GM18508 (cell line): ENCODE measurements around the gene SF3B3.
"Not testable (repeated sequence)": the region's sequence is repeated elsewhere in the genome, so short reads cannot be mapped to it uniquely, and the experiment has no call there.

Experiments used
- ATAC-seq: cut with Tn5 transposase; IDR thresholded peaks from one replicate; pipeline ENCODE4 v1.9.1; 2021; ENCODE audit warnings: moderate number of reproducible peaks; ENCODE audit not compliant: insufficient read depth, unreplicated experiment

Gene SF3B3

DNA sequence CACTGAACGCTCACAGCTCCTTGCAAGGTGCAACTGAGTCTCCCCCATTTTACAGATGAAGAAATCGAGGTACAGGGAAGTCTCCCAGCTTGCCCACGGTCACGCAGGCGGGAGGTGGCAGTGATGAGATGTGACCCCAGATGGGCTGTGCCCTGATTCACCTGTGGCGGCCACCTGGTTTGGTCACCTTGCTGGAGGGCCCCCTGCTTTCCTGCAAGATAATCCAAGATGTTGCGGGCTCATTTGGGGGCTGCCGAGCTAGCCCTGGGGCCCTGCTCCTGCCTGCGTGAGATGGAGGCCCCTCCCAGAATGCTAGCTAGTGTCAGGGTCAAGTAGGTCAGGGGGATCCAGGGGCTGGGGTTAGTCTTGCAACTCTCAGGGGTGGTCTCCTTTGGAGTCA is 63.1 kb downstream of the SF3B3 start:
- ATAC-seq = no peak

DNA sequence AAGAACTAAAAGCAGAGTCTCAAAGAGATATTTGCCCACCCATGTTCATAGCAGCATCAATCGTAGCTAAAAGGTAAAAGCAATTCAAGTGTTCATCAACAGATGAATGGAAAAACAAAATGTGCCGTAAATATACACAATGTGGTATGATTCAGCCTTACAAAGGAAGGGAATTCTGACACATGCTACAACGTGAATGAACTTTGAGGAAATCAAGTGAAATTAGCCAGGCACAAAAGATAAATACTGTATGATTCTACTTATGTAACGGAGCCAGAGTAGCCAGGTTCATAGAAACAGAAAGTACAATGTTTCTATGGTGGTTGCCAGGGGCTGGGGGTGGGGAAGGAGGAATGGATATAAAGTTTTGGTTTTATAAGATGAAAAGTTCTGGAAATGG is 64.9 kb downstream of the SF3B3 start:
- ATAC-seq = no peak

DNA sequence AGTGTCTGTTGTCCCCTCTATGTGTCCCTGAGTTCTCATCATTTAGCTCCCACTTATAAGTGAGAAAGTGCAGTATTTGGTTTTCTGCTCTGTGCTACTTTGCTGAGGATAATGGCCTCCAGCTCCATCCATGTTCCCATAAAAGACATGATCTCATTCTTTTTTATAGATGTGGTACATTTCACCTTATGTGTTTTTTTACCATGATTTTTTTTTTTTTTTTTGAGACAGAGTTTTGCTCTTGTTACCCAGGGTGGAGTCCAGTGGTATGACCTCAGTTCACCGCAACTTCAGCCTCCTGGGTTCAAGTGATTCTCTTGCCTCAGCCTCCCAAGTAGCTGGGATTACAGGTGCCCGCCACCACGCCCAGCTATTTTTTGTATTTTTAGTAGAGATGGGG is 65.8 kb downstream of the SF3B3 start:
- ATAC-seq = not testable (repeated sequence)

DNA sequence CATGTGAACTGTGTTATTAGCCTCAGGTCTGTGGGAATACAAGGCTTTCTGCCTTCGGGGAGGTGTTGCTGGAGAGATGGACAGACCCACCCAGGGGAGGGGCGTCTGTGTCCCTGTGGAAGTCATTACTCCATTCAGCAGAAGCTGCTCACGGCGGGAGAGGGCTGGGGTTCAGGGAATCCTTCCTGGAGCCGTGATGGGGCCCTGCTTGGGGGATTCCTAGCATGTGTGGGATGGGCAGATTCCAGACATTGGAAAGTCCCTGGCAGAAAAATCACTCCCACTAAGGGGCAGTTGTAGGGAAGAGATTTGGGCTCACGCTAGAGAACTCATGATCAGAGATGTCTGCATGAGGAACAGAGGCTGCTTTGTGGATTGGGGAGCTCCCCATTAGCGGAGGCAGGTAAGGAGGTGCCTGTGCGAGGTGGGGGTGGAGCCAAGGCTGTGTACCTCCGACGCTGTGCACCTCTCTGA is 66.4 kb downstream of the SF3B3 start:
- no peak for ATAC-seq

DNA sequence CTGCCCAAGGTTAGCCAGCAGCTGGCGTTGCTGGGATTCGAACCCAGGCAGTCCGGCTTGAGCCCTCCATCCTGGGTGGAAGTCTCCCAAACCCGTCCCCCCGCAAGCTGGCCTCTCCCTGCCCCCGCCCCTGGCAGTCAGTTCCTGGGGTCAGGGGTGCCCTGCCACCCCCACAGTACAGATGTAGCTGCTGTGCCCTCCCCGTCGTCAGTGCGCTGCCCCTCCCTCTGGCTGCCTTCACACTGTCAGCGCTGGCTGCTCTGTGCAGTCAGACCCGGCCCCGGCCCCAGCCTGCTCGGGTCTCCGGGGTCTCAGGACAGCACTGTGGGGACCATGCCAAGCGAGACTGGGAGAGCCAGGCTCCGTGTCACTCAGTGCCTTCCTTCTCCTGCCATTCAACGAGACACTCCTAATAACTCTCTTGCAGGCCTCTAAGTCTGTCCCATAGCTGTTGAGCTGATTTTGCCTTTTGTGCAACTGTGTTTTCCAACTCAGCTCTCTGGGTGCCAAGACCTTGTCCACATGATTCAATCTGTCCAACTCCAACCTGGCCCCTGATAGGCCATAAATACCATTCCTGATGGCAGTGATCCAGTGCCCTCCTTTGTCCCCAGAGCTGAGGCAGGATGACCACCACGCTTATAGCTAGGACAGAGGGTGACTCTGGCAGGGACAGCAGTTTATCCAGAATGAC is 67.3 kb downstream of the SF3B3 start:
- ATAC-seq = no peak

DNA sequence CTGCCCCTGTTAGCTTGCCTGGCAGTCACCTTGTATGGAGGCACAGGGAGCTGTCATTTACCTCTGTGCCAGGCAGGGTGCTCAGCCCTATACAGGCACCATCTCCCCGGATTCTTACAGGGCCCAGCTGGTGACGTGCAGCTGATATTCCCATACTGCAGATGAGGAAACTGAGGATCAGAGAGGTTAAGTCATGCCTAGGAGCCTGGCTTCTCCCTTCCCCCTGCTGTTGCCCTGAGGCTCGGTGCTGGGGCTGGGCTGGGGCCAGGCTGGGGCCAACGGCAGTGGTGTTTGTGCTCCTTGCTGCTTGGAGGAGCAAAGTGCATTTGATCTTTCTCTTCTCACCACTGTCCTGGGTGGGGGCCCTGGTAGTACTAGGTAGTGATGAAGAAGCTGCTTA is 68.0 kb downstream of the SF3B3 start:
- no peak for ATAC-seq

DNA sequence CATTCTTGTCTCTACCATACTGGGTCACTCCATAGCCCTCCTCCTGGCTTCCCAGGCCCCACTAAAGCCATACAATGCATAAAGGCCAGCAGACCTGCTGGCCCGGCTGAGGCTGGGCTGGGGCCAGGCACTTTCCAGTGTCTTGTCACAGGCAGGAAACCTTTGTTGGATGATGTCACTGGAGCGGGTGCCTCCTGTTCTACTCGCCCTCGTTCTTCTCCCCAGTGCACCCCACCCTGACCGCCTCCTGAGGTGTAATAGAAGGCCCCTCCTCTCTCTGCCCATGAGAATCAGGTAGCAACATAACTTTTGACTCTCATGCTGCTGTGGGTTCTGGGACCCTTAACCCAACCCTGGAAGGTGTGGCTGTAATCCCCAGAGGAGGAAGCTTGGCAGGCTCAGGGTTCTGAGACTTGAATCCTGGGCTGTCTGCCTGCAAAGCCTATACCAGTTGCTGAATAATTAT is 68.5 kb downstream of the SF3B3 start:
- no peak for ATAC-seq

DNA sequence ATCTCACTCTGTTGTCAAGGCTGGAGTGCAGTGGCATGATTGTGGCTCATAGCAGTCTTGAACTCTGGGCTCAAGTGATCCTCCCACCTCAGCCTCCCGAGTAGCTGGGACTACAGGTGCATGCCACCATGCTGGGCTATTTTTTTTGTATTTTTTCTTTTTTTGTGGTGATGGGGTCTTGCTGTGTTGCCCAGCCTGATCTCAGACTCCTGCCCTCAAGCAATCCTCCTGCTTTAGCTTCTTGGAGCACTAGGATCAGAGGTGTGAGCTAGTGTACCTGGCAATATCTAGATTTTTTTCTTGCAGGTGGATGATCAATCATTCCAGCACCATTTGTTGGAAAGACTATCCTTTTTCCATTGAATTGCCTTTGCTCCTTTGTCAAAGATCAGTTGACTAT is 69.9 kb downstream of the SF3B3 start:
- ATAC-seq = no peak

DNA sequence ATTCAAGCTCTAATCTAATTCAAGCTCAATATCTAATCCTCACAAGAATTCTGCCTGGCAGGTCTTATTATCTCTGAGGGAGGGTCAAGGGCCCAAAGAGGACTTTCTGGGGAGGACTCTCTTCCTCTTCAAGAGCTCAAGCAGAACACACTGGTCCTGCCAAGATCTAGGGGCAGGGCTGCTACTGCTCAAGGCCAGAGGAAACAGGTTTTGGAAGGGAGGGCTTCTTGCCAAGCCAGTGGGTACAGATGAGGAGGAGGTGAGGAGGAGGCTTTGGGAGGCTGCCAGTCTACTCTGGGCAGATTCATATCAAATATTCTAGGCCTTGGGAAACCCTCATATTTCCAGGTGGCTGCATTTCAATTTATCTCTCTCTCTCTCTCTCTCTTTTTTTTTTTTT is 71.0 kb downstream of the SF3B3 start:
- ATAC-seq = no peak

DNA sequence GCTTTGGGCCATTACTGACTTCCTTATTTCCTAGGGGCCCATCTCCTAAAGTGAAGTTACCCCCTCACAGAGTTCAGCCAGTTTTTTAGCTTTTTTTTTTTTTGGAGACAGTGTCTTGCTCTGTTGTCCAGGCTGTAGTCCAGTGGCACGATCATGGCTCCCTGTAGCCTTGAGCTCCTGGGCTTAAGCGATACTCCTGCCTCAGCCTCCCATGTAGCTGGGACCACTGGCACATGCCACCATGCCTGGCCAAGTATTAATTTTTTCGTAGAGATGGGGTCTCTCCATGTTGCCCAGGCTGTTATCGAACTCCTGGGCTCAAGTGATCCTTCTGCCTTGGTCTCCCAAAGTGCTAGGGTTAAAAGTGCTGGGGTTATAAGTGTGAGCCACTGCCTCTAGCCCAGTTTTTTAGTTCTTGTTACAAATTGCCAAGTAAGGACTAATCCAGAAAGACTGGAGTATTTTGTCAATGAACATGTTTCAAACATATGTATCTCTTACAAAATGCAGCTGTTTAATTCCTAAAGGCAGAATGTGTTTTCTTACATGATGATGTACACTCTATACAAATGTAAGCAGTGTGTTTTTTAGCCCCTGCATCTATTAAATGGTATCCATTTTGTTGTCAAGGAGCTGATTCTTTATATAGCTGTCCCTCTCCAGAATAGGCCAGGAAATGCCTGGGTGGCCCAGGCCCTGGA is 73.7 kb downstream of the SF3B3 start:
- no peak for ATAC-seq

DNA sequence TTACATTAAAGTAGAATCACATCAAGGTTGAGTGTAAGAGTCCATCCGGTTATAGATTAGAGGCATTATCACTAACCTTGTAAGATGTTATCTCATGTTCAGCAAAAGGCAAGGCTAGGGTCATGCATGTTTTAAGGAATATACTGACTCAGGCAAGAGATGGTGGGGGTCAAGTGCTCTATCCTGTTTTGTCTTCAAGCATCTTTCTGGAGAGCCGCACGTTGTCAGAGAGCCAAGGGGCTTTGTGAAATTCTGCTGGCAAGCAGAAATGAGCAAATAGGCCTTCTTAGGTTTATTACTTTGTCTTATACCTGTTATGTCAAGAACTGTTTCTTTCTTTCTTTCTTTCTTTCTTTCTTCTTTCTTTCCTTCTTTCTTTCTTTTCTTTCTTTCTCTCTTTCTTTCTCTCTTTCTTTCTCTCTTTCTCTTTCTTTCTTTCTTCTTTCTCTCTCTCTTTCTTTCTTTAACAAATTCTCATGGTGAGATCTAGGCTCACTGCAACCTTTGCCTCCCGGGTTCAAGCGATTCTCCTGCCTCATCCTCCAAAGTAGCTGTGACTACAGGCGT is 75.4 kb downstream of the SF3B3 start:
- no peak for ATAC-seq

DNA sequence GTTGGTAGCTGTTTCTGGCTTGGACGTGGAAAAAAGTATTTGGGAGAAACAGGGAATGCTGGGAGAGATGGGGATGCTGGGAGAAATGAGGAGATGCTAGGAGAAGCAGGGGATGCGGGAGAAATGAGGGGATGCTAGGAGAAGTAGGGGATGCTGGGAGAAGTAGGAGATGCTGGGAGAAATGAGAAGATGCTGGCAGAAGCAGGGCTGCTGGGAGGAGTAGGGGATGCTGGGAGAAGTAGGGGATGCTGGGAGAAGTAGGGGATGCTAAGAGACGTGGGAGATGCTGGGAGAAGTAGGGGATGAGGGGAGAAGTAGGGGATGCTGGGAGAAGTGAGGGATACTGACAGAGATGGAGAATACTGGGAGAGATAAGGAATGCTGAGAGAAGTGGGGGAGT is 77.1 kb downstream of the SF3B3 start:
- ATAC-seq = no peak

DNA sequence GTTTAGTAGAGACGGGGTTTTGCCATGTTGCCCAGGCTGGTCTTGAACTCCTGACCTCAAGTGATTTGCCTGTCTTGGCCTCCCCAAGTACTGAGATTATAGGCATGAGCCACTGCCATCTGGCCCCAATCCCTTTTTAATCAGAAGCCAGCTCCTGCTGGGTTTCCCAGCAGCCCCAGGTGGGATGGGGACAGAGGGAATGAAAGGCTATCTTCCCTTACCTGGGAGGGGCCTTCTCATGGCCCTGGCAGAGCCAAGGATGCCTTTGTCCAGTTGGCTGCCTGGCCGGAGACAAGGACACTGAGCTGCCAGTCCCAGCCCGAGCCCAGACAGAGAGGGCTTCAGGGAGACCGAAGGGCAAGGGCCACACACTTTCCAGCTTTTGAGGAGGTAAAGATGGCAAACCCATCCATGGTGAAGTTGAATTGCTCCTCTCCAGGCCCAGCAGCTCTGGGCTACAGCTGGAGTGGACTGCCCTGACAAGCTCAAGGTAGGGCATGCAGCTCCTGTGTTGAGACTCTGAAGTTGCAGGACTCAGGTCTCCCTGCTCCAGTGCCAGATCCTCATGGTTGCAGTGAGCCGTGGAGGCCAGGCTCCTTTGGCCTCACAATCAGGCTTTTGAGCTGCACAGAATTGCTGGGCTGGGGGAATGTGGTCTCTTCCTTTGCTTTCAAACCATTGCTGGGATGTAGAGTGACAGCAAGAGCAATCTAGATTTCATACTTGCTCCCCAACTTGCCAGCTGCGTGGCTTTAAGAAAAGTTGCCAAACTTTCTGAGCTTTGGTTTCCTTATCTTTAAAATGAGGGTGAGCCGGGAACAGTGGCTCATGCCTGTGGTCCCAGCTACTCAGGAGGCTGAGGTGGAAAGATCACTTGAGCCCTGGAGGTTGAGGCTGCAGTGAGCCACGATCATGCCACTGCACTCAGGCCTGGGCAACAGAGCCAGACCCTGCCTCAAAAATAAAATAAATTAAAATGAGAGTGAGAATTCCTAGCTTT is 78.3 kb downstream of the SF3B3 start:
- ATAC-seq = no peak

DNA sequence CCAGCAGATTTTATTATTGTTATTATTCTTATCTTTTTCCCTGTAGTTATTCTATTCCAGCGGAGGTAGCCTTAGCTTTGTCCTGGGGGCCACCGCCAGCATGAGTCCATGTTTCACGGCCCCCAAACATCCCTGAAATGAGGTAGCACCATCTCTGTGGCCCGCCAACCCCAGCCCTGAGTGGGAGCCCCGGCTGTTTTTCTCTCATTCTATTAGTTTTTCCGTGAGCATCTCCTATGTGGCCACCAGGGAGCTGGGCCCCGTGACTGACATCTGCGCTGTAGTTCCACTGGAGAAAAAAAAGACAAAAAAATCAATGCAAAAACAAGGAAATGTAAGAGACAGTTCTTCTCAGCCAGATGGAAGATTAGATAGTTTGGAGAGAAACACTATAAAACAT is 79.2 kb downstream of the SF3B3 start:
- no peak for ATAC-seq

DNA sequence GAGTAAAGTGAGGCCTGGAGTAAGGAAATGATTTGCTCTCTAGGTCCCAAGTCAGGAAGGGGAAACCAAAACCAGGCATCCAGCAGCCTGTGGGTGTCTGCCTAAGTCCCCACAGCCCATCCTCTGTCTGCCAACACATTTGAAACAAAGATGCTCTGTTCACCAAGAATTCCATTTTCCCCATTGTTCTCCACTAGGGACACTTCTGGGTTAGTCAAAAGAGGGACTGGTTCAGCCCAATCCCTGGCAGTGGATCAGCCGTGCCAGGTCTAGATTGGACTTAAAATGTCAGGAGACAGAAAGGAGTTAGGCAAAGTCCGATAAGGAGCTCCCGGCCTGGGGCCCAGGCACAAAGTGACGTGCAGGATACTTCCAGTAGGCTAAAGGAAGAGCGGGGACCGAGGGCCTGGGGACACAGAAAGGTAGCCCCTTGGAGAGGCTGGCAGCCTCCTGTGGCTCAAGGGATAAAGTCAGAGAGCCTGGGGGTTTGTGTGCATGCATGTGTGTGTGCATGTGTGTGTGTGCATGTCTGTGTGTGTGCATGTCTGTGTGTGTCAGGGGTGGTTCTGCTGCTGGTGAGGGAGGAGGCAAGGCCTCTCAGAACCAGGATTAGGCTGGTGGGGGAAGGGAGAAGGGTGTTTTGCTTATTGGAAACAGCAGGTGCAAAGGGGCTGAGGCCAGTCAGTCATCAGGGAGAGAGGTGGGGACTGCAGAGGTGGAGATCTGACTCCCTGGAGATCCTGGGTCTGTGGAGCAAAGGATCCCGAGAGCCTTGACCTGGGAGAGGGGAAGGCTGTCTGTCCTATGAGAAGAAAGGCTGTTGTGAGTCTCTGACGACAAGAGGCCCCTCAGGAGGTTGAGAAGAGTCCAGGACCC is 81.0 kb downstream of the SF3B3 start:
- ATAC-seq = no peak

DNA sequence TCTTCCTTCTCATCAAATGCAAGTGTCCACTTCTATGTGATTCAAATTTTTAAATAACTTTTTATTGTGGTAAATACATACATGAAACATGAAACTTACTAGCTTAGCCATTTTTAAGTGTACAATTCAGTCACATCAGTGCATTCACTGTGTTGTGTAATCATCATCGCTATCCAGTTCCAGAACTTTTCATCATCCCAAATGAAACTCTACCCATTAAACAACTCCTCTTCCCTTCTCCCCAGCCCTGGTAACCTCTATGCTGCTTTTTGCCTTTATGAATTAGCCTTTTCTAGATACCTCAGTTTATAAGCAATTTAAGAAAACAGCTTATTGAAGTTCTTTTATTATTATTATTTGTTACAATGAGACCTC is 81.7 kb downstream of the SF3B3 start:
- no peak for ATAC-seq

DNA sequence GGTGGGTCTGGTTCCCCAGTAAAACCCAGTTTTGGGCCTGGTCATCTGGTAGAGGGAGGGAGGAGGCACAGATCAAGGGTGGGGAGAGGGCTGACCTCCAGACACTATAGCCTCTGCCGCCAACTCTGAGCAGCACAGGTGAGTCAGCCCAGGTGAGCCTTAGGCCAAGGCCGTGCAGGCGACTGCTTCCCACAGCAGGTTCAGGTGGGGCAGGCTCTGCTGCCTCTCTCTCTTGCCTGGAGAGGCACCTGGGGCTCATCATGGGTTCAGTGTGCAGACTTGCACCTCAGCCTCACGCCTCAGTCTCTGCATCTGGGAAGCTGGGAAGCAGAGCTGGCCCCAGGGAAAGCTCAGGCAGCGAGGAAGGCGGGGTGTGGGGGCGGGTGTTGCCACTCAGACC is 84.9 kb downstream of the SF3B3 start:
- ATAC-seq = no peak

DNA sequence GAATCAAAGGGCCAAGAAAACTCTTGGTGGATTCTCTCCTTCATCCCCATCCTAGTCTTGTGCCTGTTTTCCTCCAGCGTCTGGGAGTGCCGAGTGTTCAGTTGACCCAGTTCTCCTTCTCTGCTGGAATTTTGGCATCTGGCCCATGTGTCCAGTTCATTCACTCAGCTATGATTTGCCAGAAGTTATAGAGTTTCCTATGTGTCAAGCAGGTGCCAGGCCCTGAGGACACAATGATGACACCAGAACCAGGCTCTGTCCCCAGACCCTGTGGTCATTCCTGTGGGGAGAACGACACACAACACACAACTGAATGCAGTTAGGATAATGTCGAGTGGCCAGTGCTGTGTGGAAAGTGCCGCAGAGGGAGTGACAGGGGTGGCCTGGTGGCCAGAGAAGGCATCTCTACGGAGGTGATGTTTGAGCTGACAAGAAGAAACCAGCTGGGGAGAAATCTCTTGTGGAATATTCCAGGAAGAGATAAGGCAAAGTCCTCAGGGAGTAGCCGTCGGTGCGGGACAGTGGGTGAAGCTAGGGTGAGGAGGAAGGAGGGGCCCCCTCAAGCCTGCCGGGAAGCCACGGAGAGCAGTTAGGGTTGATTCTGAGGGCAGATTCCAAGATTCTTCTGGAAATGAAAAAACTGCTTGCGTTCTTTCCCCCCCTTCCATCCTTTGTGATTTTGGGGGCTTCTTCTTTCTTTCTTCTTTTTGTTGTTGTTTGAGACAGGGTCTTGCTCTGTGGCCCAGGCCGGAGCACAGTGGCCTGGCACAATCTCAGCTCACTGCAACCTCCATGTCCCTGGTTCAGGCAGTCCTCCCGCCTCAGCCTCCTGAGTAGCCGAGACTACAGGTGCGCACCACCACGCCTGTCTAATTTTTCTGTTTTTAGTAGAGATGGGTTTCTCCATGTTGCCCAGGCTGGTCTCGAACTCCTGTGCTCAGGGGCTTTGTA is 86.9 kb downstream of the SF3B3 start:
- ATAC-seq = no peak

DNA sequence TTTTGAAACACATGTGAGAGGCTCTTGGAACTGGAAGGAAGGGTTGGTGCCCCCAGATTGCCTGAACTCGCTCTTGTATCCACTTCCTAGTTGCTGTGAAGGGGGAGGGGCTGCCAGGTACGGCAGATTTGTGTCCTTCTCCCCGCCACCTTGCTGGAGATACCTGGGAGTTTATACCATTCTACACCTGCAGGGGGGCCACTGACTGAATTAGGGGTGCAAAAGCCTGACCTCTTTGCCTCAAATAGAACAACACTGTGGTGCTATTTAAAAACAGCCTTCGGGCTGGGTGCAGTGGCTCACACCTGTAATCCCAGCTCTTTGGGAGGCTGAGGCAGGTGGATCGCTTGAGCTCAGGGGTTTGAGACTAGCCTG is 87.6 kb downstream of the SF3B3 start:
- ATAC-seq = no peak
